Activated naive CD4-positive, alpha-beta T cell treated with anti-CD3 and anti-CD28 coated beads, Interleukin-2, amount 50 U/mL, for 16 hours (primary cell): ENCODE results near the gene TPPP.
"Not testable (repeated sequence)": the region's sequence is repeated elsewhere in the genome, so short reads cannot be mapped to it uniquely, and the experiment has no call there.

Source experiments
- DNase-seq: peaks from one replicate; pipeline ENCODE4 v3.0.0-alpha.2; 2020

The TPPP gene

DNA sequence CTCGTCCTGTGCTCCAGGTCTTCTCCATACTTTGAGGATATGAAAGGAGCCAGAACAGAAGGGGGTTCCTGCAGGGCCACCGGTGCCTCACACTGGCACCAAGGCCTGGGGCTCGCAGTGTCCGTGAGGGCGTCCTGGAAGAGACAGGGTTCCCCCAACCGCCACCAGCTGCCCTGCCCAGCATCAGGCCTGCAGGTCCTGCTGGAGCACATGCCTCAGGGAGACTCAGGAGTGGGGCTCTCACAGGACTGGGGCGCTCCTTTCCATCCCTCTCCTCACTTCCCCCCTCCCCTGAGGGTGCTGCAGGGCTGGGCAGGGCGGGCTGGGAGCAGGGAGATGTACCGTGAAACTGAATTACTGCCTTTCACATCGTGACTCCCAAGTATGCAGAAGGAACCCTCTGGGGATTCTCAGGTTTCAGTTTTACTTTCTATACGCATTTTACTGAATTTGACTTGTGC lies 49.3 kb downstream of the TPPP start:
- DNase-seq = no peak

DNA sequence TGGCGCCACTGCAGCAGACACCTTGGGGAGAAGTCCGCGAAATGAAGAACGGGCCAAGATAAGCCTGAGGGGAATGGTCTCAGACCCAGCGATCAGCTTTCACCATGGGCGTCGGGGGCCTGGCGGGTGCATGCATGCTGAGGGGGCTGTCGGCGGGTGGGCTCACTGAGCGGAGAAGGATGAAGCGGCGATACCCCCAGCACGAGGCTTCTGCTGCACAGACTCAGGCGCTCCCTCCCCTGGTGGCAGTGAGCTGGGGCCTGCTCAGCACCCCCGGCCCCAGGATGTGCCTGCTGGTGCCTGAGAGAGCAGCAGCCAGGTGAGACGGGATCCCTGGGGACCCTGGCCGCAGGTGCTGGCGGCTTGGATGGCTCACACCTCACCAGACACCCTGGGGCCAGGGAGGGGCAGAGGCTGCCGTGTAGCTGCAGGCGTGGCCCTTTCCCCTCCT lies 49.8 kb downstream of the TPPP start:
- no peak for DNase-seq

DNA sequence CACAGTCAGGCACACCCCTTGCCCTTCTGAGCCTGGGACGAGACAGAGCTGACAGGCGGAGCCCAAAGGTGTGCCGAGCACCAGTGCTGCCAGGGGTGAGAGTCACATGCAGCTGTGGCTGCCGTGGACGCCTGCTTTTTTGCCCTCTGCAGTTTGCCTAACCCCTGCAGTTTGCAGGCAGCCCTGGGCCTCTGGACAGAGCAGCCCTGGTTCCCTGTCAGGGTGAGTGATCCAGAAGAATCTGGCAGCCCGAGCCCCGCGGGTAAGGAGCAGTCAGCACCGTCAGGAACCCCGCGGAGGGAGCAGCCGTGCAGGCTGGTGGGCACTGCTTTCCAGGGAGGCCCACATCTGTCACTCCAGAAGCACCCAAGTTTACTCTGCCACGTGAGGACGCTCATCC lies 50.7 kb downstream of the TPPP start:
- no peak for DNase-seq

DNA sequence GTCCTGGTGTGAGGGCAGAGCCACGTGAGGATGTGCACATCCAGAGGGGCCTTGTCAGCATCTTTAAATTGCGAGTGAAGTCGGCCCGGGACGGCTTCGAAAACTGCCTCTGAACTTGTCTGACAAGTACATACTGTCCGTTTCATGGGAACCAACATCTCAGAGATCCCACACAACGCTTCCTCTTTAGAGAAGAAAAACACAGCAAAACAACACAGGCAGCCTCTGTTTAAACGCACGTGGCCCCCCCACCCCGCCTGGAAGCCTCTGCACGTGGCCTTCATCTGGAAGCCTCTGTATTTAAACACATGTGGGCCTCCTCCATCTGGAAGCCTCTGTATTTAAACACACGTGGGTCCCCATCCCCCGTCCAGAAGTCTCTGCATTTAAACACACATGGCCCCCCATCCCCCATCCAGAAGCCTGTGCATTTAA lies 51.8 kb downstream of the TPPP start:
- DNase-seq = no peak

DNA sequence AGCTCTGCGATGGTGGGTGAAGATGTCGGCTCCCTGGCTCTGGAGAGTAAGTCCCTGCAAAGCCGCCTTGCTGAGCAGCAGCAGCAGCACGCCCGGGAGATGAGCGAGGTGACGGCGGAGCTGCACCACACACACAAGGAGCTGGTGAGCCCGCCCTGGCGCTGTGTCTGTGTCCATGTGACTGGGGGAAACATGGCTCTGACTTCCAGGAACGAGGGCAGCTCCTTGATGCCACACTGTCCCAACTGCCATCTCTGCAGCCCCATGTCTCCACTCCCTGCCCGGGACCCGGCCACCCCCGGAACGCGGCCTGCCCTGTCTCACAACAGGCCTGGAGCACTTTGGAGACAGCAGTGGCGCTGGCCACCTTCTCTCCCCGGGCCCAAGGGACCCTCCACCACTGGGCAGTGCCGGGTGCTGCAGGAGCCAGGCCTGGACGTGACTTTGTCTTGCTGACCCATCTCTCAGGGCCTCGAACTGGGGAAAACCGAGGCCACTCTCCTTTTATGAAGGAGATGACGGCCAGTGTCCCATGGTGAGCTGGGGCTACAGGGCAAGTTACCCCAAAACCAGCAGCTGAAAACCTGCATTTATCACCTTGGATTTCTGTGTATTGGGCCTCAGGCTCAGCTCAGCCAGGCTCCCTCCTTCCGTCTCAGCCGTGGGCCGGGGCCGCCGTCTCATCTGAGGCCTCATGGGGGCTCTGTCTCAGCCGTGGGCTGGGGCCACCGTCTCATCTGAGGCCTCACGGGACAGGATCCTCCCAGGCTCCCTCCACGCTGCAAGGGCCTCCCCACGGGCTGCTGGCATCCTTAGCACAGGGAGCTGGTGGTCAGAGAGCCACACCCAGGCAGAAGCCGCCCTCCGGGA lies 52.5 kb downstream of the TPPP start:
- DNase-seq = no peak

DNA sequence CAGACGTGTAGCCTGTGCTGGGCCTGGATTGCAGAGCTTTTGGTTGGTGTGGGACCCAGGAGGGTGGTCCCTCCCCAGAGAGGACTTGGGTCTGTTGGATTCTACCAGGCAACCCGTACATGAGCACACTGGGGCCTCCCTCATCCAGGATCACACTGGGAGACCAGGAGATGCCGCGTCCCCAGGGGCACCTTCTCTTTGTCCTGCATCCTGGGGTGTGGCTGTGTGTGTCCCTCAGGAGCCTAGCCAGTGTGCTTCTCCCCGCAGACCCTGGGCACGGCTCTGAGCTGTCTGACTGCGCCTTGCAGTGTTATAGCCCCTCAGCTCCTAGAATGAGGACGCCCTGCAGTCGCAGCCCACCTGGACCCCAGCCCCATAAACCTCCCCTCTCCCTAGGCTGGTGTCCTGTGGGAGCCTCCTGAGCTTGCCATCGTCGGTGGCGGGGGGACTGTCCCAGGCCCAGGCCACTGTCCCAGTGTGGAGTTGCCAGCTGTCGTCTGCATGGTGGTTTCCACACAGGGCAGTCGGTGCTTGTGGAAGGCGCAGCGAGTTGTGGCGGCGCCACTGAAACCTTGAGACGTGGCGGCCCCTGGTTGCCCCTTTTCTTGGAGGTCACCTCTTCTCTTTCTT lies 53.5 kb downstream of the TPPP start:
- DNase-seq = no peak

DNA sequence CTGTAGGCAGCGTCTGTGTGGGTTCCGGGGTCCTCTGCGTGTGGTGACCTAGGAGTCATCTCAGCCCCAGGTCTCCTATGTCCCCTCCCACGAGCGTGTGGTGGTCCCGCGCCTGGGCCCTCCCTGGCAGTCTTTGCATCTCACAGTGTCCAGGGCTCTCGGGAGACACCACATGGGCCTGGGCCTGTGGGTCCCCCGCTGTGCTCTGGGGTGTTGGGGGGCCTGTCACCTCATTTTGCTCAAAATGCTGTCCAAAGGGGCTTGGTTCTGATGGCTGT lies 54.0 kb downstream of the TPPP start:
- no peak for DNase-seq

DNA sequence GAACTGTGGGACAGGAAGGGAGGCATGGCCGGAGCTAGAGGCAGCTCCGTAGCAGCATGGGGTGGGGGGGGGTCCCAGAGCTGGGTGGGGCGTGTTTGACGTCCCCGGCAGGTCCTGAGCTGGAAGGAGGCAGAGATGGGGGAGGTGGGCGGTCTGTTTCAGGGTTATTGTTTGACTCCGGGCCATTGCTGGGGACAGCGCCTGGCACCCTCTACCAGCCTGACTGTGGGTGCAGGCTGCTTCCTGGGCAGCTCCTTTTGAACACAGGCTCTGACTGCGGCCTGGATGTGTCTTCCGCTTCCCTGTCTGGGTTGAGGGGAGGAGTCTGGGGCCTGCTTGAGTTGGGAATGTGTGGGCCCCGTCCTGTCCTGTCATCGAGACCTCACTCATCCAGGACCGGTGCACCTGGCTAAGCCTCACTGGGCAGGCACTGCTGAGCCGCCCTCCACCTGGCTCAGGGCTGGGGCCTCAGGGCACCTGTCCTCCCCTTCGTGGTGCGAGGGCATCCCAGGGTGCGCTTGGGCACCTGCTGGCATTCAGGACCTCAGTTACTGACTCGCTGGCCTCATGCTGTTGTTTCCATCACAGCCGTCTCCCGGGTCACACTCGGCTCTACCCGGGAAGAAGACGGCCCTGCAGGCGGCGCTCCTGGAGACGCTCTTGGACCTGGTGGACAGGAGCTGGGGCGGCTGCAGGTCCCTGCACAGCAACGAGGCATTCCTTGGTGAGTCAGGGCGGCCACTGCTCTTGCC lies 54.5 kb downstream of the TPPP start:
- no peak for DNase-seq

DNA sequence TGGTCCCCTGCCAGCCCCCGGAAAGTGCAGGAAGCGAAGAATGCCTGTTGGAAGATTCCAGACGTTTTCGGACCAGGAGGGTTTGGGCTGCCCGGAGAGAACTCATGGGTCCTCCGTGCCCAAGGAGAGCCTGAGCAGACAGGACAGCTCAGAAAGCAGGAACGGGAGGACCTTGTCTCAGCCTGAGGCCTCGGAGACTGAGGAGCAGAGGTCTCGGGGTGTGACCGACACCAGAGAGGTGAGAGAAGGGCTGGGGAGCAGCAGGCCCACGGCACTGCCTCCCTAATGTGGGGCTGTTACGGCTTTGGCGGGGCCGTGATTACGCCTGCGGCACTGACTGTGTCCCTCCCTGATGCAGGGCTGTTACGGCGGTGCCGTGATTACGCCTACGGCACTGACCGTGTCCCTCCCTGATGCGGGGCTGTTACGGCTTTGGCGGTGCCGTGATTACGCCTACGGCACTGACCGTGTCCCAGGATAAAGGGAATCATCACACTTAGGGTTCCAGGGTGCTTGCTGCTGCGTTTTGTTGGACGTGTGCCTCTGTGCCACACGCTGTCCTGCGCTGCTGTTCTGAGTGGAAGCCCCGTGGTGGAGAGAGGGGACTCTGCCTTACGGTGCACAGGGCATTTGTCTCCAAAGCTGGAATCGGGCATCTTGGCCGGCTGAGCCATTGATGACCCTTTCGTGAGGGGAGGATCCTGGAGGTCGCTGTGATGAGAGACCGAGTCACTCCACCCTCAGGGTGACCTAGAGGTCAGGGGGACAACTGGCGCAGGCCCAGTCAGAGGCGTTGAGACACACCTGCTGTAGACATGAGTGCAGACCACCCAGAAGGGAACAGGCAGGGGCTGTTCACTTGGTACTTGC lies 55.3 kb downstream of the TPPP start:
- DNase-seq = no peak

DNA sequence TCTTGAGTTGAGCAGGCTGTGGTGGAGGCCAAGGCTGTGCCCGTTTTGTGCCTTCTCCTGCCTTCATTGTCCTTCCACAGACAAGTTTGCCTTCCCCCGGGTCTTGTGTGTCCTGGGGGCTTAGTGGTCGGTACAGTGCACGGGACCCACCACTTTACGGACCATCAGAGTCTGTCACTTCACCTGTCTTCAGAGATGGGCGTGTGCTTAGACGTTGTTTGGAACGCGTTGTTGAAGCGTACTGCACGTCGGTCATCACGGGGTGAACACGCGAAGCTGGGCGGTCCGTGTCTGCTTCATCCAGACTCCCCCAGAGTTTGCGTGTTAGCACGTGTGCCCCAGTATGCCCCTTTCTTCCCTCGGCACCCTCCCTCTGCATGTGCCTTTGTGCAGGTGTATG lies 56.2 kb downstream of the TPPP start:
- DNase-seq = no peak

DNA sequence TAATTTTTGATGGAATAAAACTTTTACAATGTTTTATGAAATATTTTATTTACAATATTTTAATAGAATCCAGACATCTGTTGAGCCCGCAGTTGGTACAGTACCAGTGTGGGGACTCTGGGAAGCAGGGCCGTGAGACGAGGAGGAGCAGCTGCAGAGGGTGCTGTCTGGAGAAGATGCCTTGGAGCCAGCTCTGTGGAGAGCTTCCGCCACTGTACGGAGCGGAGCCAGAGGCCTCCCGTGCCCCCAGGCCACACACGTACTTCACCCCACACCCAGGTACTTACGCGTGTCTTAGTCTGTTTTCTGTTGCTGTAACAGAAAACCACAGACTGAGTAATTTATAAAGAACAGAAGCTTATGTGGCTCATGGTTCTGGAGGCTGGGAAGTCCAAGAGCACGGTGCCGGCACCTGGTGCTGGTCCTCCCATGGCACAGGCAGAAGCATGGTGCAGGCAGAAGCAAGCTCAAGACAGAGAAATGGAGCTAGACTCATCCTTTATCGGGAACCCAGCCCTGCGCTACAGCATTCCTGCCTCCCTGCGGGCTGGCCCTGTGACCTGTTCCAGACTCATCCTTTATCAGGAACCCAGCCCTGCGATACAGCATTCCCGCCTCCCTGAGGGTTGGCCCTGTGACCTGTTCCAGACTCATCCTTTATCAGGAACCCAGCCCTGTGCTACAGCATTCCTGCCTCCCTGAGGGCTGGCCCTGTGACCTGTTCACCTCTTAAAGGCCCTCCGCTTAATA lies 57.7 kb downstream of the TPPP start:
- DNase-seq = no peak

DNA sequence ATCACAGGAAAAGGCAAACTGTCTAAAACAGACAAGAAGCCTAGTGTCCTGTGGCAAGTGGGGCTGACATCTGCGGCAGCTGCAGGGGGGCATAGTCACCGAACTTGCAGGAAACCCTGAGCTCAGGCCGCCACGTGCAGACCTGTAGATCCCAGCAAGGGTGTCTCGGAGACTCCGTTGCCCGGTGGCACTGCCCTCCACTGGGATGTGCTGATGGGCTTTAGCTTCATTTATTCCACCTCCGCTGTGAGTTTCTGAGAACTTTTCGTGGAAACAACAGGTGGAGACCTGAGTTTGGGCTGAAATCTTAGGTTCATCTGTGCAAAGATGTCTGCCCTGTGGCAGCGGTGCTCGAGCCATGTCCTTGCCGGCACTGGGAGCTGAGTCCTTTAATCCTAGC lies 59.0 kb downstream of the TPPP start:
- DNase-seq = no peak

DNA sequence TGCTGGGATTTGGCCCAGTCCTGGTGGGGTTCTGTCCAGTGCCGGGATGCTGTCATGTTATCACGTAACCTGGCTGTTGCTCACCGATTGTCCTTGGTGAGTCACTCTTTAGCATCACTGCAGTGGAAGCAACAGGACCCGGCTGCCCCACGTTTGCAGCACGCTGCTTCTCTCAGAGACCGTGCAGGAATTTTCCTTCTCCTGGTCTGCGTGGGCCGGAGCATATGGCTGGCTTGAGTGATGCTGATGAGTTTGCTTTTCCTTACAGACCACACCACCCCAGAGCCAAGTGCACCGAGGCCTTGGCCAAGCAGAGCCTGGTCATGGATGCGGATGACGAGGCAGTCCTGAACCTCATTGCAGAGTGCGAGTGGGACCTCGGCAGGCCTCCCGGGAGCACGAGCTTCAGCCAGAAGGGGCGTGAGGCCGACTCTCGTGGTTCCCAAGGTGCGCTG lies 59.6 kb downstream of the TPPP start:
- no peak for DNase-seq

DNA sequence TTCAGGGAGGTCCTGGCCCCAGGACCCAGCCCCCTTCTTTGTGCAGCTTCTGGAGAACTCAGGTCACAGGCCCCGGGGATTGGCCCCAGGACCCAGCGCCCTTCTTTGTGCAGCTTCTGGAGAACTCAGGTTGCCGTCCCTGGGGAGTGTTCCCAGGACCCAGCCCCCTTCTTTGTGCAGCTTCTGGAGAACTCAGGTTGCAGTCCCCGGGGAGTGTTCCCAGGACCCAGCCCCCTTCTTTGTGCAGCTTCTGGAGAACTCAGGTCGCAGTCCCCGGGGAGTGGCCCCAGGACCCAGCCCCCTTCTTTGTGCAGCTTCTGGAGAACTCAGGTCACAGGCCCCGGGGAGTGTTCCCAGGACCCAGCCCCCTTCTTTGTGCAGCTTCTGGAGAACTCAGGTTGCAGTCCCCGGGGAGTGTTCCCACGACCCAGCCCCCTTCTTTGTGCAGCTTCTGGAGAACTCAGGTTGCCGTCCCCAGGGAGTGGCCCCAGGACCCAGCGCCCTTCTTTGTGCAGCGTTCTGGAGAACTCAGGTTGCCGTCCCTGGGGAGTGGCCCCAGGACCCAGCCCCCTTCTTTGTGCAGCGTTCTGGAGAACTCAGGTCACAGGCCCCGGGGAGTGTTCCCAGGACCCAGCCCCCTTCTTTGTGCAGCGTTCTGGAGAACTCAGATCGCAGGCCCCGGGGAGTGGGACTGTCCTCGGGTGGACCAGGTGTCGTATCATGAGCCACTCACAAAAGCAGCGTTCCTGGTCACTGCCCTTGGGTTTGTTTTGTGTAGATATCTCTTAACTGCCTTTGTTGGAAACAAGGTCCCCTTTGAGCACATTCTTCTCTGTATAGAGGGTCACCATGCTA lies 64.6 kb downstream of the TPPP start:
- not testable (repeated sequence) for DNase-seq

DNA sequence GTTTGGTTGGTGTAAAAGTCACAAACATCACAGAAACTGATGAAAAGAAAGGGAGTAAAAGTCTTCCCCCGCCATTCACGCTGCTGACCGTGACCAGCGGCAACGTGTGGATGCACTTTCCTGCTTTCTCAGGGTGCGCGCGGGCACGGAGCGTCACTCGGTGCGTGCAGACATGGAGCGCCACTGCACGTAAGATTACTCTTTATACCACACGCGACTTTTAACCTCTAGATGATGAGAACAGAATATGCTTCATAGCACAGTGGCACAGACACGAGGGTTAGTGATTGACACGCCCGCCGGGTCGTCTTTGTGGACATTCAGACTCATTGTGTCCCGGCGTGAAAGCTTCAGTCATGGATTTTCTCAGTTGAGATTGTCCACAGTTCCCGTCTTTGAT lies 65.3 kb downstream of the TPPP start:
- DNase-seq = no peak

DNA sequence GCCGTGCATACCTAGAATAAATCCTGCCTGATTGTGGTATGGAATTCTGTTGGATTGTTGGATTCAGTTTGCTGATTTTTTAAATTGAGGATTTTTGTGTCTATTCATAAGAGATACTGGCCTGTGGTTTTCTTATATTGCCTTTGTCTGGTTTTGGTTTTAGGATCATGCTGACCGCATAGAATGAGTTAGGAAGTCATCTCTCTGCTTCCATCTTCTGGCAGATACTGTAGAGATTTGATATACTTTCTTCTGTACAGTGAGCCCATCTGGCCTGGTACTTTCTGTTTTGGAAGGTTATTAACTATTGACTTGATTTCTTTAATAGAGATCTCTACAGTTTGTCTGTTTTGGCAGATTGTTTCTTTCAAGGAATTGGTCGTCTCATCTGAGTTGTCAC lies 66.3 kb downstream of the TPPP start:
- no peak for DNase-seq

DNA sequence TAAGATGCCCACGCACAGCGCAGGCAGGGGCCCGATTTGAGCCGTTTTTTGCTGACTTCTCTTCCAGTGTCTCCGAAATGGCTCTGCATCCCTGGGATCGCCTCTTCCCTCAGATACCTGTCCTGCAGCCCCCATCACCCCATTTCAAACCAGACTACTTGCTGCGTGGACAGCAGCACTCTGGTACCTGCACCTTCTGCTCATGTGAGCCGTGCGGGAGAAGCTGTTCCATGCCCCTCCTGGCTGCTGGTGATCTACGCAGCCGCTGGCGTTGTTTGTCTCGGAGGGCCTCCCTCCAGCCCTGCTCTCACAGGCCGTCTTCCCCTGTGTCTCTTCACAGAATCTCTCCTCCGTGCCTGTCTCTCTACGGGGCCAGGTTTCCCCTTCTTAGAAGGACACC lies 67.6 kb downstream of the TPPP start:
- DNase-seq = no peak

DNA sequence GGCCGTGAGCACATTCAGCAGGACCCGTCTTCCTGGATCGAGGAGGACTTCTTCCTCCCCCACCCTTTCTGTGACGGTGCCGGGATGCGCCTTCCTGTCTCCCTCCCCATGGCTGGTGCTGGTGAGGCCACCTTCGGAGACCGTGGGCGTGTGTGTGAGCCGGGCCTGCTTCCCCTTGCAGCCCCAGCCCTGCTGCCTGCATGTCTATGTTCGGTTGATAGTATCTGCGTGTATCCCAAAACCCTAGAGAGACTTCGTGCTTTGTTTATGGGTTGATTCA lies 68.3 kb downstream of the TPPP start:
- DNase-seq = no peak

DNA sequence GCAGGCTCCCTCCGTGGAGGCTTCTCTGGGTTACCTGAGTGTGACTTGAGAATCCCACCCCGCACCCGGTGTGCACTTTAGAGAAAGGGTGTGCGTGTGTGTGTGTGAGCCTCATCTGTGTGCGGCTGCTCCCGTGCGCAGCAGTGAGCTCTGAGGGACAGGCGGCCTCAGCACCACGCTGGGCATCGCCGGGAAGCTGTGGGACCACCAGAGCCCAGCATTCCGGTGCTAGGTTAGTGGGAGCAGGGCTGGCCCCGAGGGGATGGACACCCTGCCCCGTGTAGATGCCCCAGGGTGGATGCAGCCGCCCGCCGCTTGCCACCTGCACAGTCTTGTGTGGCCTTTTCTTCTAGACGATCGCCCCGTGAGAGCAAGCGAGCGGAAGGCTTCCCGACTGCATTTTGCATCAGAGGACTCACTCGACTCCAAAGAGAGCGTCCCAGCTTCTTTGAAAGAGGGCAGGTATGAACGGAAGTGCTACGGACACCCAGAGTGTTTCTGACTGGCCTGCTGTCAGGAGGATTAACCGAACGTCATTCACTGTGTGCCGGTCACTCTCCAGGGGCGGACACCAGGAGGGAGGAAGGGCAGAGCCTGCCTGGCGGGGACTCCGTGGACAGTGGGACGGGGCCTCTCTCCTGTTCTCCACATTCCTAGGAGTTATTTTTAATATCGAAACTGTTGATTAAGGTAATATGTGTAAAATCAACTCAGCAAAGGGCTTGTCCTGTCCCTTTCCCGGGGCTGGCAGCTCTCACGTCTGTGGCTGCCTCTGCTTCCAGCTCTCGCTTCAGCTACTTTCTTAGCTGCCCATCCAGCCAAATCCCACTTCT lies 68.8 kb downstream of the TPPP start:
- no peak for DNase-seq

DNA sequence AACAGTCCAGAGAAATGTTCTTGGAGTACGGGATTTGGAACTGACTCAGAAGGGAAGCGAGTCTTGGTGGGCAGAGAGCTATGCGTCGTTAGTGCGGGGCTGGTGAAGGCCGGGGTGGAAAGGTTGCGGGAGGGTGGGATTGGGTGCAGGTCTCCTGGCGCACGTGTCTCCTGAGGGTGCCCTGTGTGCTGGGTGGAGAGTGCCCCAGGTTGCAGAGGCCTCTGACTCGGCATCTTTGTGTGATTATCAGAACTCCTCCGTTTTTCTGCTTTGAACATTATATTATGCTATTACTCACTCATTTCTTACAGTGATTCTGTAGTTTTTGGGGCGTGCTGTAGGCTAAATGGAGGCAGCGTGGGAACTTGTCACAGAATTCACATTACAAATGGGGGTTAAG lies 69.6 kb downstream of the TPPP start:
- DNase-seq = no peak
